GM23248 (cell line): ENCODE data around the gene MEGF9.

Experiments used
- EZH2 ChIP-seq: fragments of 200-600 bp; sonication (generic); IDR thresholded peaks from 2 replicates; pipeline ENCODE4 v1.6.1; 2018; ENCODE audit warnings: antibody characterized with exemption, mild to moderate bottlenecking; ENCODE audit not compliant: insufficient read depth, poor library complexity, severe bottlenecking
- EZH2phosphoT487 ChIP-seq: fragments of 200-600 bp; sonication (generic); IDR thresholded peaks from 2 replicates; pipeline ENCODE4 v1.6.1; 2018; ENCODE audit warnings: antibody characterized with exemption, moderate library complexity, mild to moderate bottlenecking, low read depth; ENCODE audit not compliant: insufficient read depth

GRCh38 chr9:120755044-120755443 is 40.8 kb upstream of the MEGF9 start:
- TF ChIP-seq EZH2 (no peak), EZH2phosphoT487 (no peak)
